DMS79 treated with DMSO at 0.1 percent for 48 hours (cell line): Measurements from ENCODE around the gene KIFC3.
"Not testable (repeated sequence)": the region's sequence is repeated elsewhere in the genome, so short reads cannot be mapped to it uniquely, and the experiment has no call there.

Experiments
- DNase-seq: peaks from one replicate; lab custom pipeline; 2025; lab: John Stamatoyannopoulos, UW

Gene KIFC3

GRCh38 chr16:57735755-57736418 is 66.4 kb downstream of the KIFC3 start, which contains the start of gene KATNB1:
KATNB1 (plus strand) TSS chr16:57735770; CDS start chr16:57737244, 1,474 bp downstream.
- no peak for DNase-seq

GRCh38 chr16:57734925-57735754 is 67.2 kb downstream of the KIFC3 start:
- peak; percentile 94 for DNase-seq

- DNase-seq = no peak
Observed at GRCh38 chr16:57734308-57734924, 67.9 kb downstream of the KIFC3 start.

- DNase-seq = no peak
Observed at GRCh38 chr16:57732714-57733113, 69.6 kb downstream of the KIFC3 start.

GRCh38 chr16:57732037-57732436 is 70.3 kb downstream of the KIFC3 start:
- no peak for DNase-seq

- no peak for DNase-seq
Observed at GRCh38 chr16:57730771-57731730, 71.2 kb downstream of the KIFC3 start.

- DNase-seq = not testable (repeated sequence)
Observed at GRCh38 chr16:57729852-57730251, 72.4 kb downstream of the KIFC3 start.

- DNase-seq = no peak
Observed at GRCh38 chr16:57729182-57729484, 73.2 kb downstream of the KIFC3 start.

GRCh38 chr16:57728336-57729181 is 73.7 kb downstream of the KIFC3 start:
- DNase-seq = no peak

- no peak for DNase-seq
Observed at GRCh38 chr16:57727610-57728009, 74.7 kb downstream of the KIFC3 start.

GRCh38 chr16:57726433-57726947 is 75.8 kb downstream of the KIFC3 start:
- DNase-seq = no peak

GRCh38 chr16:57725976-57726375 is 76.3 kb downstream of the KIFC3 start:
- DNase-seq = no peak

GRCh38 chr16:57725554-57725953 is 76.7 kb downstream of the KIFC3 start:
- peak; percentile 4 for DNase-seq

- DNase-seq = no peak
Observed at GRCh38 chr16:57725151-57725550, 77.1 kb downstream of the KIFC3 start.

GRCh38 chr16:57724531-57724930 is 77.8 kb downstream of the KIFC3 start:
- DNase-seq = no peak

- no peak for DNase-seq
Observed at GRCh38 chr16:57723170-57723569, 79.1 kb downstream of the KIFC3 start.

- DNase-seq = no peak
Observed at GRCh38 chr16:57722651-57723050, 79.6 kb downstream of the KIFC3 start.

GRCh38 chr16:57722210-57722499 is 80.1 kb downstream of the KIFC3 start:
- no peak for DNase-seq

GRCh38 chr16:57721356-57722209 is 80.7 kb downstream of the KIFC3 start:
- DNase-seq = no peak

- no peak for DNase-seq
Observed at GRCh38 chr16:57720142-57720575, 82.1 kb downstream of the KIFC3 start.
